HG02642 (cell line): ENCODE results near the gene SDK1.
"Not testable (repeated sequence)": the region's sequence is repeated elsewhere in the genome, so short reads cannot be mapped to it uniquely, and the experiment has no call there.

ENCODE experiments used
- ATAC-seq: cut with Tn5 transposase; IDR thresholded peaks from one replicate; pipeline ENCODE4 v1.9.1; 2021; ENCODE audit warnings: mild to moderate bottlenecking; ENCODE audit not compliant: unreplicated experiment, poor library complexity

Gene SDK1

DNA sequence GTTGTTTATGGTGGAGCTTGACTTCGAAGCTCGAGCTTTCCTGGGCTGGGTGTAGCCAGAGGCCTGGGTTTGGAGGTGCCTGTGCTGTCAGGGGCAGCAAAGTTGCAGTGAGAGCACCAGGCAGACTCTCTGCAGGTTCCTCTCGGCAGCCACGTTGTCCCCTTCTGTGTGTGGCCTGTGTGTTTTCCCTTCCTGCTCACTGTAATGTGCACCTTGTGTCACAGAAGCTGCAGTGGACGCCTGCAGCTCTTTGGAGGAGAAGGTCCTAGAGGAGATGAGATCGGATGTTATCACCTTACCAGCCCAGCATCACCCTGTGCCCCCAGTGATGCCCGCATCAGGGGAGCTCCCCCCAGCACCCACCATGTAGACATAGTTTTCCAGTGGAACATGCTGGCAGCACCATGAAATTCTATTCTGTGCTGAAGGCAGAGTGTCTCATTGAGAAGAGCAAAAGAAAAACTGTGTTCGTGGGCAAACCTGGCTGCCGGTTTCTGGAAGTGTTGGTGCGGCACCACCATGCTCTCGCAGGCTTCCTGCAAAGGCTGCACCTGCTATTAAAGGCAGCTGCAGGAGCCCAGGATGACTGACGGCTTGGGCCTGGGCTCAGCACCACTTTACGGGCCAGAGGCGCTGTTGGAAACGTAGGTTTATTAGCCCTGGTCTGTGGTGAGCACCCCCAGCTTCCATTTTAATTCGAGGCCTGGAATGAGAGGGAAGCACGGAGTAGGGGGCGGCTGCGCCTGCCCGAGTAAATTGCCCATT lies 771.3 kb downstream of the SDK1 start:
- ATAC-seq: no peak

DNA sequence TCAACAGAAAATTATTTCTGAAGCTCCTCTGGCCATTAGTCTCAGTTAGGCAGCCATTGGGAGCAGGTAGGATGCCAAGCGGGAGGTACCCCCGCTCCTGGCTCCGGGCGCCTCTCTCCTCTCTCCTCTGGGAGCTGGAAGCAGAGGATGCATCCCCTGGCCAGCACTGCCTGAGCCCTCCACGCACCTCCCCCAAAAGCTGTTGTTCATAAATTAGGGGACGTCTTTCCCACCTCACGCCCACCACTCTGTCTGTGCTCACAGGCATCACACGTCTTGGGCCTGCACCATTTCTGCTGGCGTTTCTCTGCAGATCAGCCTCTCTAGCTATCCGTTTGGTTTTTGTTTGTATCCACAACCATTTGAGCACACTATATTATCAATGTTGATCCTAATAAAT lies 772.0 kb downstream of the SDK1 start:
- no peak for ATAC-seq

DNA sequence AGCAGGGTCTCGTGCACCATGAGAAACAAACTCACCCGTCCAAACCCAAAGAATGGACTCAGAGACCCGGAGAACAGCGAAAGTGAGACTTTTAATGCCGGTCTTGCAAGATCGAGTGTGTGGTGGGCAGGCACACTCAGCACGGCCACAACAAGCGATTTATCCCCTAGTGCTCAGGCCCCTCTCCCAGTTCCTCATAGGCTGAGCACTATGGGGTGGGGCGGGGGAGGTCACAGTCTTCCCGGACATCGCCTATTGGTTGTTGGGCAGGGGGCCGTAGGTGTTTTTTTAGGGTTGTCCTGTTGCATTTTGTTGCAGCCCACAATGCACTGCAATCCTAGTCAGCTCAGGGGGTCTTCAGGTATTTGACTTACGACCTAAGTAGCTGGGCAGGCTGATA lies 772.7 kb downstream of the SDK1 start:
- ATAC-seq: no peak

DNA sequence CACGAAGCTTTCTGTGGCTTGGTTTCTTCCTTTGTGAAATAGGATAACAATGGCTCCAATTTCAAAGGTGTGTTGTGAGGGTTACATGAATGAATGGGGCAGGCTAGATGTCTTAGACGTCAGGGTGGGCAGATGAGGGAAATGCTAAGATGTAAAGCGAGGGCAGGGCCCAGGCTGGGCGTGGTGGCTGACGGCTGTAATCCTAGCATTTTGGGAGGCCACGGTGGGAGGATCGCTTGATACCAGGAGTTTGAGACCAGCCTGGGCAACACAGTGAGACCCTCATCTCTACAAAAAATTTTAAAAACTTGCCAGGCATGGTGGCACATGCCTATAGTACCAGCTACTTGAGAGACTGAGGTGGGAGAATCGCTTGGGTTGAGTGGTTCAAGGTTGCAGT lies 773.4 kb downstream of the SDK1 start:
- ATAC-seq: no peak

DNA sequence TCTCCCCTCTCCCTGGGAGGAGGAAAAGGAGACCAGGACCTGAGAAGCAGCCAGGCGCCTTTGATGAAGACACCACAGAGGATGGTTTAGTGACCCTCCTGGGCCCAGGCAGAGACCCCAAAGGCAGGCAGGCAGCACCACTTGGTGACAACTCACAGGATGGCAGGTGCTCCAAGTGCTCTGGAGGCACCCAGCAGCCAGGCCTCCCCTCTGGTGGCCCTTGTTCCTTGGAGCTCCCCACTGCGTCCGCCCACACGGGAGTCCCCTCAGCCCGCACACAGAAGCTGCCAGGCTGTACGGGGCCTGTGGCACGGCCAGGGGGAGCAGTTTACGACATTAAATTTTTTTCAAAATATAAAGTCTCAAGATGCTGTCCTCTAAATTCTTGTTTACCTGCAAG lies 773.9 kb downstream of the SDK1 start:
- ATAC-seq: no peak

DNA sequence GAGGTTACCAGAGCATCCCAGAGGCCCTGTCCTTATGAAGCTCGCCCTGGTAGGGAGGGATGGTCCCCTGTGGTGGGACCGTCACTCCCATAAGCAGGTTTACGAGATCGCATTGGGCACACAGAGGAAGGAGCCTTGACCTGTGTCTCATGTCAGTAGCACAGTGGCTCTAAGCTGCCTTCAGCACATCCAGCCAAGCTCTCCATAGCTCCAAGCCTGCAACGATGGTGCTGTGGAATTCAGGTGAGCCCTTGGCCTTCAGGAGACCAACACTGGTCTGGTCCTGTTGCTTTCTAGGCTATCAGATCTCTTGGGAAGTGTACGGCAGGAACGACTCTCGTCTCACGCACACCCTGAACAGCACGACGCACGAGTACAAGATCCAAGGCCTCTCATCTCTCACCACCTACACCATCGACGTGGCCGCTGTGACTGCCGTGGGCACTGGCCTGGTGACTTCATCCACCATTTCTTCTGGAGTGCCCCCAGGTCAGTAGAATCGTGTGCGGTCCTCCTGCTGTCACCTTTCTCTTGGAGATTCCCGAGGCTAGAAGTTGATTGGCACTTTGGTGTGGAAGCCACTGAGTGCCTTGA lies 775.7 kb downstream of the SDK1 start:
- no peak for ATAC-seq

DNA sequence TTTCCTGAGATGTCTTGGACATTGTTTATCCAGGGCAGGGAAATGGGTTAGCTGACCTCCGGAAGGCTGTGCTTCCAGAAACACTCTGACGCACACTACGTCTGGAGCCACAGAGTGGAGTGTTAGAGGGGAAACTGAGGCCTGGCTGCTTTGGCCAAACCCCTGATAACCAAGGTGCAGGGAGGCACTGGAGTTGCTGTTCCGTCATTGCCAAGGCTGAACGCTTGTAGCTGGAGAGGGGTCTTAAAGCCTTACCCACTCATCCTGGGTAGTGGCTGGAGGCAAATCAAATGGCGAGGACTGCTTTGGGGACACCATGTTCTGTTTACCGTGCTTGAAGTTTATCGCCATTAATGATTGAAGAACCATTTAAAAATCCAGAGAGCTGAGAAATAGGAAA lies 776.9 kb downstream of the SDK1 start:
- no peak for ATAC-seq

DNA sequence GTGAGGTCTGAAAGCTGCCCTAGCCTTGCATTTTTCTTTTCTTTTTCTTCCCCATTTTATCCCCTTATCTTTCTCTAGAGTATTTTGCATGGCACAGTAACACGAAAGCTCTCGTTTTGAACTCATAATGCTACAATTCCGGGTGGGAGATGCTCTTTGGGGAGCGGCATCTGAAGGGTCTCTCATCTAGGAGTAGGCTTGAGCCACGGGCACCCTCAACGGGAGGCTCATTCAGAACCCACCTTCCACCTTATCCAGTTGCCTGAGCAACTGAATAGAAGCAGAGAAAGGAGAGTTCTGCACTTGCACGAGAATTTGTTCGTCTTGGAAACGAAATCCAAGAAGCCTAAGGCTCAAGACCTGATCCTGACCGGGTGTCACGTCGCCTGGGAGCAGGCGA lies 777.5 kb downstream of the SDK1 start:
- no peak for ATAC-seq

DNA sequence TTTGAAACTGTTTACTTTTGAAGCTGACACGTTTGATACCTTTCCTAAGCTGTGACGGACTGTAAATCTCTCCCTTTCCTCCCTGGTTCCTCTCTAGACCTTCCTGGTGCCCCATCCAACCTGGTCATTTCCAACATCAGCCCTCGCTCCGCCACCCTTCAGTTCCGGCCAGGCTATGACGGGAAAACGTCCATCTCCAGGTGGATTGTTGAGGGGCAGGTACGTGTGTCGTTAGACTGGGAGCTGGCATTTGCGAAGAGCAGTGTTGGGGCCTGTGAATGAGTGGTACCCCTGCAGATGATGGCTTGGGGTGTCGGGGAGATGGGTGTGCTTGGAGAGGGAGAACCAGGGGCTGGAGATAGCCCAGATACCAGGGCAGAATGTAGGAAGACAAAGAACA lies 778.3 kb downstream of the SDK1 start:
- no peak for ATAC-seq

DNA sequence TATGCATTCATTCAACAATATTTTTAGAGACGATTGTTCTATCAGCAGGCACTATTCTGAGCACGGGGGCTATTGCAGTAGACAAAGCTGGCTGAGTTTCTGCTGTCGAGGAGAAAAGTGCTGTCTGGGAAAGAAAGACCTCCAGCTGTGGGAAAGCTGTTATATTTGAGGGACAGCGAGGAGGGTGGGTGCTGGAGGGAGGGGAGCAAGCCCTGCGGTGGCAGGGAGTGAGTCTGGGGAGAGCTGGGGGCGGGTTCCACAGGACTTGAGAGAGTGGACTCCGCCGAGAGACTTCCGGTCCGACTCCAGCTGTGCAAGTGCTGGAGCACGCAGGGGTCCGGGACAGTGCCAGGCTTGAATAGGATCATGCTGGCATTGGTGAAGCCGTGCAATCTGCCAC lies 778.9 kb downstream of the SDK1 start:
- no peak for ATAC-seq

DNA sequence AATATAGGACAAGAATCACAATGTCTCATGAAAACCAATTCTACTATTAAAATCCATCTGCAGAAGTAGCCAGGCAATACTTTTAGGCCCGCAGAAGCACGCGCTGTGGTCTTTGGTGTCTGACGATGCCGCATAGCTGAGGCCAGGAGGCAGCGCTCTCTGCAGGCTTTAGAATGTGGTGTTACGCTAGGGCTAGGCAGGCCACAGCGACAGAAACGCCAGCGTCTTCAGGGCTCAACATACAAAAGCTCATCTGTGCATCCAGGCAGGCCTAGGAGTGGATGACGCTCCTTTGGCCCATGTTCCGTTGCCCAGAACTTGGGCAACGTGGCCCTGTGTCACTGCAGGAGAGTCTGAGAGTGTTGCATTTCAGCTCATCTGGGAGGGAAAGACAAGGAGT lies 779.9 kb downstream of the SDK1 start:
- no peak for ATAC-seq

DNA sequence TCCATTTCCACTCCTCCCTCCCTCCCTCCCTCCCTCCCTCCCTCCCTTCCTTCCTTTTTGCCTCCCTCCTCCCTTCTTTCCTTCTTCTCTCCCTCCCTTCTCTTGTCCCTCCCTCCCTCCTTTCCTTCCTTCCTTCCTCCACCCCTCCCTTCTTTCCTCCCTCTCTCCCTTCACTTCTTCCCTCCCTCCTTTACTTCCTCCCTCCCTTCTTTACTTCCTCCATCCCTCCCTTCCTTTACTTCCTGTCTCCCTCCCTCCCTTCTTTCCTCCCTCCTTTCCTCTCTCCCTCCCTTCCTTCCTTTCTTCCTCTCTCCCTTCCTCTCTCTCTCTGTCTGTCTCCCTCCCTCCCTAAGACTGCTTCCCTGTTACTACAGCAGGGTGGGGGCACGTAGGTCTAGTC lies 782.5 kb downstream of the SDK1 start:
- no peak for ATAC-seq

DNA sequence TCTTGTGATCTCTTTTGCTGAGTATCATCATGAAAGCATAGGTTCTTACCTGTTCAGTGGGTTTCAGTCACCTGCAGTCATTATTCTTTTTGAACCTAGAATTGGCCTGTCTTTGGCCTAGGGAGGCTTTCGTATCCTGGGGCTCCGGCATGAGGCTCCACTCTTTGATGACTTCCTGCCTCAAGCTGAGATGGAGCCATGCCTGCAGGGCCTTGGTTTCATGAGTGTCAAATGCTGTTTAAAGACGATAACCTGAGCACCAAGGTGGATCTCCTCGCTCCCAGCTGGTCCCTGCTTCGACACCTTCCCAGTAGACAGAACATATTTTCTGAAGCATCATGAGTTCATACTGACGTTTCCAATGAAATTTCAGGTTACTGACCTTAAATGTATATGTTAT lies 783.2 kb downstream of the SDK1 start:
- no peak for ATAC-seq

DNA sequence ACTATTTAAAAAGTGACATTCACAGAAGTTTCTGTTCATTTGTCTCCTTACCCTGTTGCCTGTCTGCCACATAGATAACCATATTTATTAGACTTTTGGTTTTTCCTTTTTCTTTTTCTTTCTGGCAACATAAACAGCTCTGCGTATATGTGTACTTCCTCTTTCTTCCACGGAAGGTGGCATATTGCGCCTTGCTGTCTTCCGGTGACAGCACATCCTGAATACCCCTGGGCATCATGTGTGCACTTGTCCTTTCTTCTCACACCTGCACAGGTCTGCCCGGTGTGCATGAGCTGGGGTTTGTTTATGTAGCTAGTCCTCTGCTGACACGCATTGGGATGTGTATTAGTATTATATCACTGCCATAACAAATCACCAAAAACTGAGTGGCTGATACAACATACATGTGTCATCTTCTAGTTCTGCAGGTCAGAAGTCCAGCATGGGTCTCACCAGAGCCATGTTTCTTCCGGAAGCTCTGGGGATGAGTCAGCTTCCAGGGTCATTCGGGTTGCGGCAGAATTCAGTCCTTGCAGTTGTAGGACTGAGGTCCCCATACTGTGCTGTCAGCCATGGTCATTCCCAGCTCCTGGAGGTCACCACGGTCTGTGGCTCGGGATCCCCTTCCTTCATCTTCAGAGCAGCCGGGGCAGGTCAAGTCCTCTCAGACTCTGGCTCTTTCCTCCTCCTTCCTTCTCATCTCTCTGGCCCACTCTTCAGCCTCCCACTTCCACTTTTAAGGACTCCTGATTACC lies 785.1 kb downstream of the SDK1 start:
- ATAC-seq: no peak

DNA sequence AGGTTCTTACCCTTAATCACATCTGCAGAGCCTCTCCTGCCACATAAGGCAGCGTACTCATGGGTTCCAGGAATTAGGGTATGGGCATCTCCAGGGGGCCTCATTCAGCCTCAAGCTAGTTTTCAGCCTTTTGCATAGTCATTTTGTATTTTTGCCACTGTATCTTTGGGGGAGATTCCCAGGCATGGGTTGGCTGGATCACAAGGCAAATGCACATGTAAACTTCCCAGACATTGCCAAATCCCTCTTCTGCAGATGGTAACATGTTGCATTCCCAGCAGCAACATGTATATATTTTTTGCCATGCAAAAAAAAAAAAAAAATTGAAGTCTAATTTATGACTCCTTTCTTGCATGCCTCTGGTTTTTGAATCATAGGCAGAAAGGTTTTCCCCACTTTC lies 785.7 kb downstream of the SDK1 start:
- no peak for ATAC-seq

DNA sequence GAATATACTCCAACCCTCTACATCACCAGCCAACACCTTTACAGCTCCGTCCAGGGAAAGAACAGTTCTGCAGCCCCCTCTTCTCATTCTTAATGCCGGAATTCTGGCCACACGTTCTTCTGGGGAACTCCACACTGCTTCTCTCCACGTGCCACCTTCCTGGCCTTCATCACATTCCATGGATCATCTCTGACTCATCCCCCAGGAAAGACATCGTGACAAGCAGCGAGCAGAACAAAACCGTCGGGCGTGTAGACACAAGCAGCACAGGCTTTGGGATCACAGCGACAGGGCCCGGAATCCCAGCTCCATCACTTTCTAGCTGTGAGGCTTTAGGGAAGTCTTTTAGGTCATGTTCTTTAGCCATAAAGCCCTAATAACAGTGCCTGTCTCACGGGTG lies 790.7 kb downstream of the SDK1 start:
- no peak for ATAC-seq

DNA sequence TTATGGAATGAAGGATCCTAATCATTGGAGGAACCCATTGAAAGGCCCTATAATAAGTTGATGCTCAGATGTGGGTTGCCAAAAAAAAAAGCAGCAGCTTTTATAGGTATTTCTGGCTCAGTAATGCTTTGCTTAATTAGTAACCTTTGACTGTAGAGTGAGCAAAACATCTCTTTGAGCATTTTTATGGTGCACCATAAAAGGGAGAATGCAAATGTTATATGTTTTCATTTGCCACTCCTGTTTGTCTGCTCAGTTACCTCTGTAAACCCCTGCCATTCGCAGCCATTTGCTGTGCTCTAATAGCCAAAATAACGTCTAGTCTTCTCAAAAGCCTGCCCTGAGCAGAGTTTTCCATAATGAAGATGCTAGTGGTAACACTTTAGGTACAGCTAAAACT lies 792.0 kb downstream of the SDK1 start:
- no peak for ATAC-seq

DNA sequence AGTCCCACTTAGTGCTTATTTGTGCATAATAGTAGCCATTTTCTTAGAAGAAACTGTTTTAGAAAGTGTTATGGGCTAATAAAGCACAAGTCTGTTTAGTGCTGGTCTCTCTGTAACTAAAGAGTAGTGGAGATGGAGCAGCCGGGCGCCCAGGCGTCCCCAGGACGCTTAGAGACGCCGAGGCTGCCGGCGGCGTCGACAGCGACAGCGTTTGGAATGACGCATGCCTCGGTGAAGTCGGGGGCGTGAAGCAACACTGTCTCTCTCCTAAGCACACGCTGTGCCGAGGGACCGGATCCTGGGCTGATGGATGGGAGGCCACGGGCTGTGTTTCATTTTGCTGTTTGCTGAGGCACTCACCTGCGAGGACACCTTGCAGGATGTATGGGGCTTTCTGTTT lies 792.4 kb downstream of the SDK1 start:
- ATAC-seq: no peak

DNA sequence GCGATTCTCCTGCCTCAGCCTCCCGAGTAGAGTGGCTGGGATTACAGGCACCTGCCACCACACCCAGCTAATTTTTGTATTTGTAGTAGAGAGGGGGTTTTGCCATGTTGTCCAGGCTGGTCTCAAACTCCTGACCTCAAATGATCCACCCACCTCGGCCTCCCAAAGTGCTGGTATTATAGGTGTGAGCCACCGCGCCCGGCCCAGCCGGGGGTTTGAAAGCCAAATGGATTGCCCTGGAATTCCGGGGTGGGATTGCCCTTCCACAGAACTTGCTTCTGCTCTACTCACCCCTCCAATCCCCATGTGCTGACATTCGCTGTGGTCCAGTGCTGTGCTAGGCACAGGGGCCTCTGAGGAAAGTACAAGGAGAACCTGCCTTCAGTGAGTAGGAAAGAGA lies 793.1 kb downstream of the SDK1 start:
- ATAC-seq: not testable (repeated sequence)

DNA sequence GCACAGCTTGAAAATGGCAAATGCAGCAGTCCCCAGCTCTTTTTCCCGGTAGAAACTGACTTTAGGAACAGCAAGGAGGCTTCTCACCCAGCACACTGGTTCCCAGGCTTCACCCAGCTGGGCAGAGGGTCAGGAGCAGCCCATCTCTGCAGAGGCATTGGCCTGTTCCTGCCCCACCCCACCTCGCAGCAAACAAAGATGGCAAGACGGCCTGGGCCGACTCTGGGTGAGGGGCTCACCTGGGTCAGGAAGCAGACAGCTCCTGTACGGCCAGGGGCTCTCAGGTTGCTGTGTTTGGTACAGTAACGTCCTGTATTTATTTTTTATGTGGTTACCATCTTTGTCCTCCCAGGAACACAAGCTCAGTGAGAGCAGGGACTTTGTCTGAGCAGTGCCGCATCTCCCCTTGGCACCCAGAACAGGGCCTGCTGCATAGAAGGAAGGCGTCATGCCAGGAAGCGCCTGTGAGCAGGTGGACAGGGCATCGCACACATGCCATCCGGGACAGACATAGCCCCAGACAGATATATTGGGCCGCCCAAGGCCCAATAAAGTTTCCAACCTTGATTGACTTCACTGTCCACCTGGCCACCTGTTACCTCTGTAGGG lies 796.1 kb downstream of the SDK1 start:
- no peak for ATAC-seq

DNA sequence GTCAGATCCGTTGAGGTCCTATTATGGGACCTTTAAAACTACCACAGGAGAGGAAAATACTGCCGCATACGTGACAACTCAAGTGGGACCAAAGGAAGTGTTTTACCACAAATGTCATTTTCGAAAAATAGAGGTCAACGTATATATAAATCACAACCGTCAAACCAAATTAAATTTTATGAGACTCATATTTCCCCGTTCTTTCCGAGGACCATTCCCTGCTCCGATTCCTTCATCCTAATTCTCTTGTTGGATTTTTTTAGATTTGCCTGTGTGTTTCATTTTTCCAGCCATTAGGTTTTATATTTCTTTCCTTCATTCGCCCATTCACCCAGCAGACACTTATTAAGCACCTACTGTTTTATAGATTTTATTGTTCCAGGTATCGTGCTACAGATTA lies 797.1 kb downstream of the SDK1 start:
- no peak for ATAC-seq
